ENCODE results near the gene THRAP3. TPM values are rescaled to one million over a fixed set of nuclear protein-coding genes. Genes with fewer than 3 reads are reported as not detected.

THRAP3 gene
- total RNA-seq, 1 donor from 2014 or later, result 39.5 TPM

DNA sequence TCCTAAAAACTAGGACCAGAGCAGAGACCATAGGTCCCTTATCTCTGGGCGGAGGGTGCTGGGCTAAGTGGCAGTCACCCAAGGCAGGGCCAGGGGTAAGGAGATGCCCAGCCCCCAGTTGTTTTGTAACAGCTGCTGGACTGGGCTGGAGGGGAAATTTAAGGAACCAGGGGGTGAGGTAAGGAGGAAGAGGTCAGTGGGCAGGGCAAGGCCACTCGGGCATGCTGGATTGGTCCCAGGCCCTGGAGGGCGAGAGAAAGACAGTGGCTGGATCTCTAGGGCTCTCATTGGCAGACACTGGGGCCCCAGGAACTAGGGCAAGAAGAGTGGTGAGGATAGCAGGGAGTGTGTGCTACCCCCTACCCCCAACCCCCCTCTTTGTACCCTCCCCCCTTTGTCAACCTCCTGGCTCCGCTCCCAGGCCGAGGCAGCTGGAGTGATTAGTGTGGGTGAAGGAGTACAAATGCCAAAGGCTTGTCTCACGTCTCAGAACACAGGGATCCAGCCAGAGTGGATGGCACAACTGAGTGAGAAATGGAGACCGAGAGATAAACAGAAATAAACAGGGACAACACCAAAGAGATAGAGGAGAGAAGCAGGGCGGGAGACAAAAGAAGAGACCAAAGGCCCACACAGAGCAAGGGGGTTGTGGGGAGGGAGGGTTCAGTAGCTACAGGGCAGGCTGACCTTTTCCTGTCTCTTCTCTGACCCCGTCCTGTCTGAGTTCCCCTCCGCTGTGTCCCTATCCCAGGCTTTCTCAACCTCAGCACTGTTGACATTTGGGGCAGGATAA, 20.5 kb upstream of the THRAP3 start:
- H3K4me3 ChIP-seq, result peak overlapping the region in 1 of 2 donors; percentile 16
- no peaks in the 10 kb centered on the region for H3K27me3 ChIP-seq
- H3K36me3 ChIP-seq, result no peaks in the 10 kb centered on the region
- TF ChIP-seq, protein P1, sequence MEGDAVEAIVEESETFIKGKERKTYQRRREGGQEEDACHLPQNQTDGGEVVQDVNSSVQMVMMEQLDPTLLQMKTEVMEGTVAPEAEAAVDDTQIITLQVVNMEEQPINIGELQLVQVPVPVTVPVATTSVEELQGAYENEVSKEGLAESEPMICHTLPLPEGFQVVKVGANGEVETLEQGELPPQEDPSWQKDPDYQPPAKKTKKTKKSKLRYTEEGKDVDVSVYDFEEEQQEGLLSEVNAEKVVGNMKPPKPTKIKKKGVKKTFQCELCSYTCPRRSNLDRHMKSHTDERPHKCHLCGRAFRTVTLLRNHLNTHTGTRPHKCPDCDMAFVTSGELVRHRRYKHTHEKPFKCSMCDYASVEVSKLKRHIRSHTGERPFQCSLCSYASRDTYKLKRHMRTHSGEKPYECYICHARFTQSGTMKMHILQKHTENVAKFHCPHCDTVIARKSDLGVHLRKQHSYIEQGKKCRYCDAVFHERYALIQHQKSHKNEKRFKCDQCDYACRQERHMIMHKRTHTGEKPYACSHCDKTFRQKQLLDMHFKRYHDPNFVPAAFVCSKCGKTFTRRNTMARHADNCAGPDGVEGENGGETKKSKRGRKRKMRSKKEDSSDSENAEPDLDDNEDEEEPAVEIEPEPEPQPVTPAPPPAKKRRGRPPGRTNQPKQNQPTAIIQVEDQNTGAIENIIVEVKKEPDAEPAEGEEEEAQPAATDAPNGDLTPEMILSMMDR (IDR thresholded peaks at IDR 0.05), result no peak
- H3K4me1 ChIP-seq, result peaks cover 11 to 34% of the 10 kb centered on the region in 2 donors
- no peaks in the 10 kb centered on the region for H3K9me3 ChIP-seq
- intact Hi-C loops (cut with DNase I), result no loop called here
- H3K27ac ChIP-seq, result peak overlapping the region; percentile 87 to 93
- peak; percentile 36 to 78 for DNase-seq (ENCODE audit: low spot score in 2 of 2)

DNA sequence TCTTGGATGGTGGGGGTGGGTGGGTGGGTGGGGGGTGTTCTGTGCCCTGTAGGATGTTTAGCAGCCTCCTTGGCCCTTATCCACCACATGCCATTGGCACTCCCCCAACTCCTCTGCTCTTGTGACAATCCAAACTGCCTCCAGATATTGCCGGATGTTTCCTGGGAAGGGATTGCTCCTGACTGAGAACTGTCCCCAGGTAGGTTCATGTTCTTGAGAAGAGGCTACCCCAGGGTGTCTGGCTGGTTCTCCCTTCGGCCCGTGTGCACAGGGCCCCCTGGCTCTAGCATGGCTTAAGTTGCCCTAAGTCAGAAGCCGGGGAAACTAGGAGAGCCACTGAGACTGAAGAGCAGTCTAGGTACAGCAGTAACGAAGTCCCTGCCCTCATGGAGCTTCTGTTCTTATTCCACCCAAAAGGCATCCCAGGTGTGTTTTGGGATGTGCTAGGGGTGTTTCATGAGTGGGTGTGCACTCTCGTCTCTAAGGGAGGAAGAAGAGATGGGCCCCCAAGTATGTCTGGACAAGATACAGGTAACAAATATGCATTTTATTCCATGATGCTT, 19.8 kb upstream of the THRAP3 start:
- H3K27ac ChIP-seq, result peak overlapping the region; percentile 87 to 93
- H3K4me1 ChIP-seq, result peaks cover 11 to 34% of the 10 kb centered on the region in 2 donors
- intact Hi-C loops (cut with DNase I), result no loop called here
- no peaks in the 10 kb centered on the region for H3K27me3 ChIP-seq
- peak in 1 of 2 donors; percentile 73 for DNase-seq (ENCODE audit: low spot score in 2 of 2)
- H3K9me3 ChIP-seq, result no peaks in the 10 kb centered on the region
- H3K4me3 ChIP-seq, result peak overlapping the region in 1 of 2 donors; percentile 16
- no peaks in the 10 kb centered on the region for H3K36me3 ChIP-seq
- TF ChIP-seq, protein P1 (IDR thresholded peaks at IDR 0.05), result no peak

- no peaks in the 10 kb centered on the region for H3K36me3 ChIP-seq
- TF ChIP-seq, protein P1 (IDR thresholded peaks at IDR 0.05), result no peak
- H3K4me1 ChIP-seq, result peaks cover 11 to 34% of the 10 kb centered on the region in 2 donors
- no peaks in the 10 kb centered on the region for H3K9me3 ChIP-seq
- no peaks in the 10 kb centered on the region for H3K27me3 ChIP-seq
- intact Hi-C loops (cut with DNase I), result no loop called here
- H3K4me3 ChIP-seq, result no peak overlapping the region
- DNase-seq (ENCODE audit: low spot score in 2 of 2), result no peak
- peak overlapping the region; percentile 8 to 65 for H3K27ac ChIP-seq
Measured at GRCh38 chr1:36206323-36206858, 17.9 kb upstream of the THRAP3 start.

DNA sequence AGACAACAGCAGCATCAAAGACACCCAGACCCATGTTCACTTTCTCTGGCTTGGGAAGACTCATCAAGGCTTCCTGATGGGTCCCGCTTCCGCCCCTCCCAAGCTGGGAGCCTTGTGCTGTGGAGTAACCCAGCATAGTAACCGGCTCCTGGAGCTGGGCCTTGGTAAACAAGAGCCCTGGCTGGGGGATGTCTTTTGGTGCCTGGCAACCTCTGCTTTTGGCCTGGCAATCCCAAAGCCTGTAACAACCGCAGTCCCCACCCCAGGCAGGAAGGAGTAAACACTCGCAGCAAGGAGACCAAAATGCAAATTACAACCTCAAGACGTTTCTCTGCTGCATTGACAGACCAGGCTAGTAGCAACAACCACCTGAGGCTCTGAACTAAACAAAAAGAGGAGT, 16.9 kb upstream of the THRAP3 start:
- Histone ChIP-seq H3K36me3 (no peaks in the 10 kb centered on the region), H3K9me3 (no peaks in the 10 kb centered on the region), H3K27ac (peak overlapping the region; percentile 8 to 65), H3K27me3 (no peaks in the 10 kb centered on the region), H3K4me1 (peaks cover 11 to 34% of the 10 kb centered on the region in 2 donors), H3K4me3 (peak overlapping the region in 1 of 2 donors; percentile 50)
- intact Hi-C loops (cut with DNase I), result loop anchor here (1.0 kb wide), 1 partner anchor 17 kb away; the partner anchor contains the start of gene THRAP3
- peak; percentile 21 to 91 for DNase-seq (ENCODE audit: low spot score in 2 of 2)
- TF ChIP-seq, protein P1 (IDR thresholded peaks at IDR 0.05), result no peak

DNA sequence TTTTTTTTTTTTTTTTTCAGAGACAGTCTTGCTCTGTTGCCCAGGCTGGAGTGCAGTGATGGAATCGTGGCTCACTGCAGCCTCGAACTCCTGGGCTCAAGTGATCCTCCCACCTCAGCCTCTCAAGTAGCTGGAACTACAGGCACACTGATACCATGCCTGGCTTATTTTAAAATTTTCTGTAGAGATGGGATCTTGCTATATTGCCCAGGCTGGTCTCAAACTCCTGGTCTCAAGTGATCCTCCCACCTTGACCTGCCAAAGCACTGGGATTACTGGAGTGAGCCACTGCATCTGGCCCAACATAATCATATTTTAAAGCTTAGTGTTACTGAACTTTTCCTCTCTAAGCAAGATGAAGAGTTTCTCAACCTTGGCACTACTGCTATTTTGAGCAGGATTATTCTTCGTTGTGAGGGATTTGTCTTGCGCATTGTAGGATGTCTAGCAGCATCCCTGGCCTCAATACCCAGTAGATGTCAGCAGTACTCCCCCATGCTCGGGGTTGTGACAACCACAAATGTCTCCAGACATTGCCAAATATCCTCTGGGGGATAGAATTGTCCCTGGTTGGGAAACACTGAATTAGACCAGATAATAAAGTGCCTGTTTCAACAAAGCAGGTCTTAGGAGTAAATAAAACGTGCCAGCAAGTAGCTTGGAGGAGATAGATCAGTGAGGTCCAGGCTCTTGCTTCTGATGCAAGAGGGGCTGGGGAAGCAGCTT, 15.1 kb upstream of the THRAP3 start:
- H3K27ac ChIP-seq, result no peak overlapping the region
- H3K27me3 ChIP-seq, result no peaks in the 10 kb centered on the region
- H3K4me3 ChIP-seq, result no peak overlapping the region
- H3K9me3 ChIP-seq, result no peaks in the 10 kb centered on the region
- no peaks in the 10 kb centered on the region for H3K36me3 ChIP-seq
- DNase-seq (ENCODE audit: low spot score in 2 of 2), result no peak
- TF ChIP-seq, protein P1 (IDR thresholded peaks at IDR 0.05), result no peak
- intact Hi-C loops (cut with DNase I), result no loop called here
- H3K4me1 ChIP-seq, result peaks cover 8 to 22% of the 10 kb centered on the region in 2 donors

Measured in ascending aorta (tissue), 2 donors.